Colonic mucosa (tissue), 4 donors: ENCODE data around the gene LAMP5. TPM values are rescaled to one million over a fixed set of nuclear protein-coding genes. Genes with fewer than 3 reads are reported as not detected.

ENCODE experiments used
- DNase-seq: peaks from one replicate; pipeline ENCODE4 v3.0.0-alpha.2; 2020
- H3K27ac ChIP-seq: fragments of 200-600 bp; one replicate; pipeline ENCODE4 v1.8.0; 2021
- H3K27me3 ChIP-seq: fragments of 200-600 bp; one replicate; pipeline ENCODE4 v1.8.0; 2021
- H3K36me3 ChIP-seq: fragments of 200-600 bp; one replicate; pipeline ENCODE4 v1.8.0; 2021
- H3K4me1 ChIP-seq: fragments of 200-600 bp; one replicate; pipeline ENCODE4 v1.8.0; 2021; ENCODE audit warnings: mild to moderate bottlenecking
- H3K4me3 ChIP-seq: fragments of 200-600 bp; one replicate; pipeline ENCODE4 v1.8.0; 2021
- H3K9ac ChIP-seq, 2 donors: one replicate each; pipeline ENCODE4 v1.7.0; 2013; ENCODE audit warnings: control low read depth in 2 of 2, low read depth in 2 of 2, low read length in 2 of 2
- H3K9me3 ChIP-seq: fragments of 200-600 bp; one replicate; pipeline ENCODE4 v1.8.0; 2021
- intact Hi-C: fragments of 100-400 bp; cut with DNase I; formaldehyde crosslinking; loops from one replicate; pipeline ENCODE4 v1.14.1; 2022
- total RNA-seq, 2 donors: library from RNA; stranded (reverse); fragmentation: NEBNext Ultra II Directional in 1 of 2; extraction: Animal tissue kit (Norgen Biotek cat#: 25700) in 1 of 2; gene quantifications; one replicate each; pipeline ENCODE4 v1.2.1, GENCODE V29; 2021
- TF ChIP-seq, protein P1 (sequence below): fragments of 200-600 bp; IDR thresholded peaks from one replicate; pipeline ENCODE4 v1.8.0; 2022; ENCODE audit warnings: antibody characterized with exemption, mild to moderate bottlenecking
- donor health status: healthy.
- donor health status: DM: no; HTN: no; CAD: no.
- donor health status: DM: no; HTN: no; CAD: no.

The LAMP5 gene, protein sequence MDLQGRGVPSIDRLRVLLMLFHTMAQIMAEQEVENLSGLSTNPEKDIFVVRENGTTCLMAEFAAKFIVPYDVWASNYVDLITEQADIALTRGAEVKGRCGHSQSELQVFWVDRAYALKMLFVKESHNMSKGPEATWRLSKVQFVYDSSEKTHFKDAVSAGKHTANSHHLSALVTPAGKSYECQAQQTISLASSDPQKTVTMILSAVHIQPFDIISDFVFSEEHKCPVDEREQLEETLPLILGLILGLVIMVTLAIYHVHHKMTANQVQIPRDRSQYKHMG
- under 1 TPM; 0.30 to 0.32 TPM for total RNA-seq

DNA sequence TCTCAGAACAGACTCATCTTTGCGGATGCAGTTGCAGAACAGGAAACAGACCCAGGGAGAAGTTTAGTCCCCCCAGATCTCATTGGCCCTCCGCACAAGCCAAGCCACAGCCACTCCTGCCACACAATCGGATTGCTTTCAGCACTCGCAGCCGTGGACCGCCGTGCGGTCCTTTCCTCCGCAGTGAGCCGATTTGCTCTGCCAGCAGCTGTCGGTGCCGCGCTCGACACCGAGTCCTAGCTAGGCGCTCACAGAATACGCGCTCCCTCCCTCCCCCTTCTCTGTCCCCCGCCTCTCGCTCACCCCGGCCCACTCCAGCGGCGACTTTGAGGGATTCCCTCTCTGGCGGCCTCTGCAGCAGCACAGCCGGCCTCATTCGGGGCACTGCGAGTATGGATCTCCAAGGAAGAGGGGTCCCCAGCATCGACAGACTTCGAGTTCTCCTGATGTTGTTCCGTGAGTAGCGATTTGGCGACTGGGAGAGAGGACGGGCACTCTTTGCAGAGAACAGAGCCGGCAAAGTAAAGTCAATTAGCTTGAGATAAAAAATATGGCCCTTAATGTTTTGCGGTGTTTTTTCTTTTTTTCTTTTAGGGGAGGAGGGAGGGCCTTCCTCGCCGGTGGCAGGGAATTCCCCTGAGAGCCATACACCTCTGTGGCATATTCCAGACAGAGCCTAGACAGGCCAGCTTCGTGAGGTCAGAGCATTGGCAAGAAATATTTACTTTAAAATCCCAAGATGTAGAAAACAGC is at the start of gene LAMP5:
TSS of gene LAMP5 (plus strand) at position 130 of the 753 bp plus-strand sequence. CDS start at position 393, 263 bp downstream.
- Histone ChIP-seq H3K27me3 (peaks cover 57% of the 10 kb centered on the region), H3K4me1 (no peaks in the 10 kb centered on the region), H3K4me3 (no peak within 1 kb of the TSS), H3K36me3 (no peaks in the 10 kb centered on the region), H3K9me3 (no peaks in the 10 kb centered on the region), H3K9ac (no peak within 1 kb of the TSS), H3K27ac (no peak within 1 kb of the TSS)
- TF ChIP-seq, protein P1, sequence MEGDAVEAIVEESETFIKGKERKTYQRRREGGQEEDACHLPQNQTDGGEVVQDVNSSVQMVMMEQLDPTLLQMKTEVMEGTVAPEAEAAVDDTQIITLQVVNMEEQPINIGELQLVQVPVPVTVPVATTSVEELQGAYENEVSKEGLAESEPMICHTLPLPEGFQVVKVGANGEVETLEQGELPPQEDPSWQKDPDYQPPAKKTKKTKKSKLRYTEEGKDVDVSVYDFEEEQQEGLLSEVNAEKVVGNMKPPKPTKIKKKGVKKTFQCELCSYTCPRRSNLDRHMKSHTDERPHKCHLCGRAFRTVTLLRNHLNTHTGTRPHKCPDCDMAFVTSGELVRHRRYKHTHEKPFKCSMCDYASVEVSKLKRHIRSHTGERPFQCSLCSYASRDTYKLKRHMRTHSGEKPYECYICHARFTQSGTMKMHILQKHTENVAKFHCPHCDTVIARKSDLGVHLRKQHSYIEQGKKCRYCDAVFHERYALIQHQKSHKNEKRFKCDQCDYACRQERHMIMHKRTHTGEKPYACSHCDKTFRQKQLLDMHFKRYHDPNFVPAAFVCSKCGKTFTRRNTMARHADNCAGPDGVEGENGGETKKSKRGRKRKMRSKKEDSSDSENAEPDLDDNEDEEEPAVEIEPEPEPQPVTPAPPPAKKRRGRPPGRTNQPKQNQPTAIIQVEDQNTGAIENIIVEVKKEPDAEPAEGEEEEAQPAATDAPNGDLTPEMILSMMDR, result no peak
- intact Hi-C loops, result no loop called here
- no peak for DNase-seq

DNA sequence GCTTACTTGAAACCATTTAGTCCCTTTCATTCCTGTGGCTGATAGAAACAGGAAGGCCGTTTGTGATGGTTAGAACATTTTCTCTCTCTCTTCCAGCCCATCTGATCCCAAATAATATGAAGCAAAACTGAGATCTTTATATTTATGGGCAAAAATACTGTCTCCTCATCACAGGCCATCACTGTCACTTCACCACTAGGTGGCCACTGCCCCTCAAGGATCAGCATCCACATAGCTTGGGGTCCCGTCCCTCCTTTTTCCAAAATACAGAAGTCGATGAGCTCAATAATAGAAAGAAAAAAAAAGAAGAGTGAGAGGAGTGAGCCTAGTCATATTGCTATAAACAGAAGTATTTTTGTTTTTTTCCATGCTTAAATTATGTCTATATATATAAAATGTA is 46.4 kb upstream of the LAMP5 start:
- intact Hi-C loops, result no loop called here

DNA sequence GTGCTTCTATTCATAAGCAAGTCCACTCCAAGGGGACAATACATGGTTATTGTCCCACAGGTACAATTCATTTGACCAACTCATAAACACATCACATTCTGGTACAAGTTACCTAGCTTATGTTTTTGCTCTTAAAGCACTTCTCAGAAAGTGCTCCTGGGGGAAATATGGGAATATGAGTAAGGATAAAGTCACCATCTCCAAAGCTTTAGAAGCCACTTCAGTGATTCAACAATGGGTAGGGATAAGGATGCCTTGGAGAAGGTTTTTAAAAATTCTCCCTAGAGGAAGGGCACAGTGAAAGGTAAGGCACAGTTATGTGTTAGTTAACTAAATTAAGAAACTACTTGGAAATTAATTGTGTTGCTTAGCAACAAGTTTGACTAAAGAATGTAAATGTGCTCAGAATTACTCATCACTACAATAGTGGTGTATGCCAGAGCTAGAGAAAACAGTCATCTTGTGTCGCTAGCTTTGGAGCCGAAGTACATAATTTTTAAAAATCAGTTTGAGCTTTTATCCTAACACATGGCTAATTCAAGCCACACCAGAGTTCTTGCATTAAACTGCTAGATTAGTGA is 39.5 kb upstream of the LAMP5 start:
- Histone ChIP-seq H3K36me3 (no peaks in the 10 kb centered on the region), H3K4me3 (no peak overlapping the region), H3K27me3 (no peaks in the 10 kb centered on the region), H3K27ac (no peak overlapping the region), H3K4me1 (no peaks in the 10 kb centered on the region), H3K9ac (no peak overlapping the region), H3K9me3 (no peaks in the 10 kb centered on the region)
- TF ChIP-seq, protein P1, result no peak
- DNase-seq, result no peak
- intact Hi-C loops, result no loop called here

More for the DNA sequence above, 46.4 kb upstream of the LAMP5 start:
- Histone ChIP-seq H3K27ac (no peak overlapping the region), H3K36me3 (no peaks in the 10 kb centered on the region), H3K9ac (no peak overlapping the region), H3K4me3 (no peak overlapping the region), H3K4me1 (no peaks in the 10 kb centered on the region), H3K27me3 (no peaks in the 10 kb centered on the region), H3K9me3 (no peaks in the 10 kb centered on the region)
- TF ChIP-seq, protein P1, result peak; percentile 25
- DNase-seq, result no peak

DNA sequence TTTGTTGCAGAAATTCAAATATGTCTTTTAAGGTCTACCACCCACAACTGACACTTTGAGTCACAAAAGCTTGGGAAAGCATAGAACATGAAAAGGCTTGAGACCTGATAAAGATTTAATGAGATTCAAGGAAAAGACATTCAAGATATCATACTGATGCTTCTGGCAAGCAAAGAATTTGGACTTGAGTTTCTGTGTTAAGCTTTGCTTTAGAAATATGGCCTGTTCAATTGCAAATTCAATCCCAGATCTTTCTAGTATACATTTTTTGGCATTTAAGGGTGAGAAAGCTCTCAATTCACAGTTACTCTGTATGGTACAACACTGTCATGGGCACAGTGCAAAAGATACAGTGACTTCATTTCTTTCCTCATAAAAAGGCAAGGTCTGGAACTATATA is 38.9 kb upstream of the LAMP5 start:
- no peak overlapping the region for H3K9ac ChIP-seq
- H3K27me3 ChIP-seq, result no peaks in the 10 kb centered on the region
- TF ChIP-seq, protein P1, result no peak
- intact Hi-C loops, result no loop called here
- no peaks in the 10 kb centered on the region for H3K36me3 ChIP-seq
- H3K9me3 ChIP-seq, result no peaks in the 10 kb centered on the region
- H3K27ac ChIP-seq, result no peak overlapping the region
- no peak for DNase-seq
- H3K4me1 ChIP-seq, result no peaks in the 10 kb centered on the region
- H3K4me3 ChIP-seq, result no peak overlapping the region

DNA sequence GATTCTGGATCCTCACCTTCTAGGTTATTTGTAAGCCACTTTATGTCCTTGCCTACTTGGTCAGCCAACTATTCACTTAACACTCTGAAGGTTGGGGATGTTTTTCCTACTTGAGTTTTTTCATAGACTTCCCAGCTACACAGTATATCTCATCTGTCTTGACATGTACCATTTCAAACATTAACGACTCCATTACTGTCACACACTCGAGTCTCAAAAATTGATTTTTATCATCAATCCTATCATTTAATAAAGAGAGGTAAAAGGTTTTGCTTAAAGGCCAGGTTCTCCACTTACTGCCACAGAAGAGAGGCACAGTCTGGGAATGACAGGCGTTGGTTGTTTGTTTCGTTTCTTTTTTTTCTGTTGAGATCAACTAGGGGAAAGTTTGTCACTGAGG is 38.2 kb upstream of the LAMP5 start:
- TF ChIP-seq, protein P1, result no peak
- Histone ChIP-seq H3K4me3 (no peak overlapping the region), H3K27me3 (no peaks in the 10 kb centered on the region), H3K9me3 (no peaks in the 10 kb centered on the region), H3K36me3 (no peaks in the 10 kb centered on the region), H3K4me1 (no peaks in the 10 kb centered on the region), H3K27ac (no peak overlapping the region), H3K9ac (no peak overlapping the region)
- intact Hi-C loops, result no loop called here
- DNase-seq, result no peak
